Naive thymus-derived CD4-positive, alpha-beta T cell (primary cell): ENCODE measurements around the gene CFAP74. TPM values are rescaled to one million over a fixed set of nuclear protein-coding genes. Genes with fewer than 3 reads are reported as not detected.
"Not testable (repeated sequence)": the region's sequence is repeated elsewhere in the genome, so short reads cannot be mapped to it uniquely, and the experiment has no call there.

Source experiments
- ATAC-seq: fragments of 150-1000 bp; cut with Tn5 transposase; 2 replicates; pipeline ENCODE4 v1.10.0; 2021; ENCODE audit warnings: mild to moderate bottlenecking, moderate library complexity
- CTCF ChIA-PET: fragments of 350-600 bp; sonication (Branson Sonifier 250); formaldehyde crosslinking; loops from one replicate; lab custom pipeline; 2021; ENCODE audit warnings: antibody characterized with exemption; lab: Charles Lee
- POLR2A ChIA-PET: fragments of 350-600 bp; sonication (Branson Sonifier 250); formaldehyde crosslinking; loops from one replicate; lab custom pipeline; 2021; ENCODE audit warnings: antibody characterized with exemption, inconsistent platforms; lab: Charles Lee
- DNase-seq, 9 donors: peaks; one replicate each; pipeline versions ENCODE4 v3.0.0 to v3.0.0-alpha.2; 2020 to 2022; ENCODE audit warnings: mixed read lengths in 1 of 9
- H3K27ac ChIP-seq: one replicate; pipeline ENCODE4 v1.7.0; 2013; ENCODE audit warnings: mild to moderate bottlenecking, low read depth, low read length, moderate library complexity
- H3K27me3 ChIP-seq, 2 donors: one replicate each; pipeline ENCODE4 v1.7.0; 2013; ENCODE audit warnings: low read length in 2 of 2, mild to moderate bottlenecking in 2 of 2, moderate library complexity in 2 of 2; ENCODE audit not compliant: control insufficient read depth in 2 of 2, insufficient read depth in 2 of 2
- H3K36me3 ChIP-seq, 3 experiments: 1 replicate in 2 of 3; 2 replicates in 1 of 3; pipeline ENCODE4 v1.7.0; 2013; ENCODE audit warnings: low read length in 3 of 3, mild to moderate bottlenecking in 3 of 3, moderate library complexity in 1 of 3; ENCODE audit not compliant: insufficient read depth in 3 of 3, control insufficient read depth in 2 of 3
- H3K4me1 ChIP-seq, 2 donors: one replicate each; pipeline ENCODE4 v1.7.0; 2013; ENCODE audit warnings: low read length in 2 of 2, mild to moderate bottlenecking in 2 of 2, moderate library complexity in 1 of 2; ENCODE audit not compliant: control insufficient read depth in 2 of 2, insufficient read depth in 2 of 2
- H3K4me3 ChIP-seq: 2 replicates; pipeline ENCODE4 v1.7.0; 2013; ENCODE audit warnings: mild to moderate bottlenecking, low read length
- H3K9me3 ChIP-seq, 3 experiments: 1 replicate in 2 of 3; 2 replicates in 1 of 3; pipeline ENCODE4 v1.7.0; 2013; ENCODE audit warnings: low read length in 3 of 3; ENCODE audit not compliant: control insufficient read depth in 2 of 3
- H3K27ac Mint-ChIP-seq, 9 donors: one replicate each; pipeline ENCODE4 v1.8.0; 2020 to 2022; ENCODE audit warnings: mixed read lengths in 9 of 9, mild to moderate bottlenecking in 8 of 9, moderate library complexity in 5 of 9, inconsistent platforms in 2 of 9
- H3K27me3 Mint-ChIP-seq, 5 donors: one replicate each; pipeline ENCODE4 v1.8.0; 2021 to 2022; ENCODE audit warnings: mixed read lengths in 5 of 5, mild to moderate bottlenecking in 1 of 5
- H3K36me3 Mint-ChIP-seq, 5 donors: one replicate each; pipeline ENCODE4 v1.8.0; 2020 to 2022; ENCODE audit warnings: mixed read lengths in 5 of 5, mild to moderate bottlenecking in 3 of 5, inconsistent platforms in 1 of 5
- H3K4me1 Mint-ChIP-seq, 7 donors: one replicate each; pipeline ENCODE4 v1.8.0; 2020 to 2022; ENCODE audit warnings: mixed read lengths in 7 of 7, mild to moderate bottlenecking in 3 of 7, inconsistent platforms in 1 of 7
- H3K4me3 Mint-ChIP-seq, 10 donors: one replicate each; pipeline ENCODE4 v1.8.0; 2020 to 2022; ENCODE audit warnings: mild to moderate bottlenecking in 10 of 10, mixed read lengths in 10 of 10, moderate library complexity in 6 of 10, inconsistent platforms in 2 of 10
- H3K9me3 Mint-ChIP-seq, 11 donors: one replicate each; pipeline ENCODE4 v1.8.0; 2020 to 2022; ENCODE audit warnings: mixed read lengths in 11 of 11, mild to moderate bottlenecking in 4 of 11, inconsistent platforms in 1 of 11, moderate library complexity in 1 of 11
- intact Hi-C, 2 donors: fragments of 100-400 bp; cut with micrococcal nuclease; formaldehyde crosslinking; loops; one replicate each; pipeline ENCODE4 v1.15.1; 2023
- polyA plus RNA-seq, 2 donors: library from polyadenylated mRNA; unstranded; fragments of 300-500 nt; fragmentation: Illumina TruSeq; gene quantifications; one replicate each; pipeline ENCODE4 v1.2.3, GENCODE V29; 2021
- total RNA-seq, 6 experiments: library from RNA in 5 of 6; stranded (reverse) in 5 of 6; gene quantifications; 1 replicate in 5 of 6; 2 replicates in 1 of 6; pipeline ENCODE4 v1.2.3 and lab custom pipeline; 2021 to 2026

Gene CFAP74
- total and polyA plus RNA-seq, 7 experiments from 2014 or later = not detected

DNA sequence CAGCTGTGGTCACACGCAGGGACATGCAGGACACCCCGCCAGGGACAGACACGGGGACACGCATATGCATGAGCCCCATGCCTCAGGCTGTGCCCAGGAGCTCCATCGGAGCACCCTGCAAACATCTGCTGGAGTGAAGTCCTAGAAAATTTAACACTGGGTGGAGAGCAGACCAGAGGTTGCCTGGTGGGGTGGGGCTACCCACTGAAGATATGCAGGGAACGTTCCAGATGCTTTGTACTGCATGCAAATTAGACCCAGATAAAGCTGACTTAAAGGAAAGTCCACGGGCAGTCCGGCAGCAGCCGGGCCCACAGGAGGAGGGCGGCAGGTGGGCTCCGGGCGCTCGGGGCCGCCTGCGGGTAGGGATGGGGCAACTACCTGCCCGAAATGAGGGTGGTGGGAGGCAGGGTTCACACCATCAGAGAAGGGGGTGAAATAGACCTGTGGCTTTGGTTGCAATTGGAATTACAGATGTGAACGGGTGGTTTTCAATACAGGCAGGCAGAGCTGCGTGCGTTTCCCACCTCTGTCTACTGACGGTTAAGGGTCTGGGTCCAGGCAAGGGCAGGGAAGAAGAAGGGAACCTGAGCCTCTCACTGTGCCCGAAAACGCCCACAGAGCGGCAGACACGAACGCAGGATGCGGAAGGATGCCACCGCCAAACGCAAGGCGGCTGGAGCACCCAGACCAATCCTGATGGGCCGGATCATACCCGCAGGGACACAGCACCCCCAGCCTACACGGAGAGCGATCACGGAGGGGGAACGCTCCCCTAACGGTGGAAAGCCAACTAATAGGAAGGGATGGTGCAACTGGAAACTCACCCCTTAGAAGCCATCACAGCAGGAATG lies 21.0 kb downstream of the CFAP74 start:
- H3K36me3 ChIP-seq = no peaks in the 10 kb centered on the region
- no peak overlapping the region for H3K27ac Mint-ChIP-seq
- intact Hi-C loops = no loop called here
- H3K4me3 ChIP-seq = no peak overlapping the region
- H3K27ac ChIP-seq = no peak overlapping the region
- H3K9me3 Mint-ChIP-seq = peaks cover 0 to 12% (median 0%) of the 10 kb centered on the region in 11 donors
- H3K4me1 Mint-ChIP-seq = peaks cover 0 to 2% (median 0%) of the 10 kb centered on the region in 7 donors
- H3K36me3 Mint-ChIP-seq = peaks cover 0 to 7% (median 0%) of the 10 kb centered on the region in 5 donors
- no peaks in the 10 kb centered on the region for H3K27me3 ChIP-seq
- no peaks in the 10 kb centered on the region for H3K27me3 Mint-ChIP-seq
- no peak overlapping the region for H3K4me3 Mint-ChIP-seq
- CTCF ChIA-PET = no interaction called here
- POLR2A ChIA-PET = no interaction called here
- no peaks in the 10 kb centered on the region for H3K9me3 ChIP-seq
- H3K4me1 ChIP-seq = no peaks in the 10 kb centered on the region
- DNase-seq (no peak), ATAC-seq (no peak)

DNA sequence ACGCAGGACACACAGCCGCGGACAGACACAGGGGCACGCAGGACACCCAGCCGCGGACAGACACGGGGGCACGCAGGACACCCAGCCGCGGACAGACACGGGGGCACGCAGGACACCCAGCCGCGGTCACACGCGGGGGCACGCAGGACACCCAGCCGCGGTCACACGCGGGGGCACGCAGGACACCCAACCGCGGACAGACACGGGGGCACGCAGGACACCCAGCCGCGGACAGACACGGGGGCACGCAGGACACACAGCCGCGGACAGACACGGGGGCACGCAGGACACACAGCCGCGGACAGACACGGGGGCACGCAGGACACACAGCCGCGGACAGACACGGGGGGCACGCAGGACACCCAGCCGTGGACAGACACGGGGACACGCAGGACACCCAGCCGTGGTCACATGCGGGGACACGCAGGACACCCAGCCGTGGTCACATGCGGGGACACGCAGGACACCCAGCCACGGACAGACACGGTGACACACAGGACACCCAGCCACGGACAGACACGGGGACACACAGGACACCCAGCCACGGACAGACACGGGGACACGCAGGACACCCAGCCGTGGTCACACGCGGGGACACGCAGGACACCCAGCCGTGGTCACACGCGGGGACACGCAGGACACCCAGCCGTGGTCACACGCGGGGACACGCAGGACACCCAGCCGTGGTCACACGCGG lies 21.8 kb downstream of the CFAP74 start:
- H3K36me3 Mint-ChIP-seq, CTCF ChIA-PET, H3K27me3 ChIP-seq, H3K9me3 ChIP-seq, H3K4me1 Mint-ChIP-seq, H3K27ac ChIP-seq, POLR2A ChIA-PET, H3K4me3 Mint-ChIP-seq, intact Hi-C loops, DNase-seq, H3K4me3 ChIP-seq, H3K27ac Mint-ChIP-seq, H3K27me3 Mint-ChIP-seq, H3K4me1 ChIP-seq, ATAC-seq, H3K36me3 ChIP-seq: not testable (repeated sequence)
- peaks cover 0 to 12% (median 0%) of the 10 kb centered on the region in 11 donors for H3K9me3 Mint-ChIP-seq

DNA sequence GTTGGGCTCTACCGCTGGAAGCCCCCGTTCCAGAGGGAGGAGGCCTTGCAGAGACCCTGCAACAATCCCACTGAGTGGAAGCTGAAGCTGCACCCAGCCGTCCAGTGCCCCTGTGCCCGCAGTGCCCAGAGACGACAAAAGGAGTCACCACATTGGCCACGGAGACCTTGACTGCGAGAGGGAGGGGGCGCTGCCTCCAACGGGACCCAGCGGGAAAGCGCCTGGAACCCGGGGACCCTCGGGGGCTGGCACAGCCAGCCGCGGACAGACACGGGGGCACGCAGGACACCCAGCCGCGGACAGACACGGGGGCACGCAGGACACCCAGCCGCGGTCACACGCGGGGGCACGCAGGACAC lies 22.5 kb downstream of the CFAP74 start:
- POLR2A ChIA-PET = no interaction called here
- H3K4me1 Mint-ChIP-seq = peaks cover 0 to 2% (median 0%) of the 10 kb centered on the region in 7 donors

GRCh38 chr1:1980467-1981141 lies 23.0 kb downstream of the CFAP74 start:
- H3K4me1 Mint-ChIP-seq = peaks cover 0 to 2% (median 0%) of the 10 kb centered on the region in 7 donors
- no peak overlapping the region for H3K27ac ChIP-seq
- ATAC-seq (no peak), DNase-seq (no peak)
- ChIA-PET CTCF (no interaction called here), POLR2A (no interaction called here)
- peaks cover 0 to 12% (median 0%) of the 10 kb centered on the region in 11 donors for H3K9me3 Mint-ChIP-seq
- no peak overlapping the region for H3K4me3 ChIP-seq
- no peak overlapping the region for H3K27ac Mint-ChIP-seq
- H3K36me3 Mint-ChIP-seq = peaks cover 0 to 7% (median 0%) of the 10 kb centered on the region in 5 donors
- H3K9me3 ChIP-seq = no peaks in the 10 kb centered on the region
- intact Hi-C loops = no loop called here
- H3K4me3 Mint-ChIP-seq = no peak overlapping the region
- peaks cover 0 to 4% (median 0%) of the 10 kb centered on the region in 5 donors for H3K27me3 Mint-ChIP-seq
- no peaks in the 10 kb centered on the region for H3K4me1 ChIP-seq
- no peaks in the 10 kb centered on the region for H3K27me3 ChIP-seq
- H3K36me3 ChIP-seq = no peaks in the 10 kb centered on the region

More for the DNA sequence above, 22.5 kb downstream of the CFAP74 start:
- H3K4me3 ChIP-seq = no peak overlapping the region
- no peak overlapping the region for H3K27ac ChIP-seq
- H3K4me1 ChIP-seq = no peaks in the 10 kb centered on the region
- DNase-seq (no peak), ATAC-seq (no peak)
- no peak overlapping the region for H3K4me3 Mint-ChIP-seq
- CTCF ChIA-PET = no interaction called here
- H3K27me3 Mint-ChIP-seq = peaks cover 0 to 4% (median 0%) of the 10 kb centered on the region in 5 donors
- H3K9me3 ChIP-seq = no peaks in the 10 kb centered on the region
- no peaks in the 10 kb centered on the region for H3K36me3 ChIP-seq
- H3K27me3 ChIP-seq = no peaks in the 10 kb centered on the region
- peaks cover 0 to 7% (median 0%) of the 10 kb centered on the region in 5 donors for H3K36me3 Mint-ChIP-seq
- intact Hi-C loops = no loop called here
- peaks cover 0 to 12% (median 0%) of the 10 kb centered on the region in 11 donors for H3K9me3 Mint-ChIP-seq
- no peak overlapping the region for H3K27ac Mint-ChIP-seq

DNA sequence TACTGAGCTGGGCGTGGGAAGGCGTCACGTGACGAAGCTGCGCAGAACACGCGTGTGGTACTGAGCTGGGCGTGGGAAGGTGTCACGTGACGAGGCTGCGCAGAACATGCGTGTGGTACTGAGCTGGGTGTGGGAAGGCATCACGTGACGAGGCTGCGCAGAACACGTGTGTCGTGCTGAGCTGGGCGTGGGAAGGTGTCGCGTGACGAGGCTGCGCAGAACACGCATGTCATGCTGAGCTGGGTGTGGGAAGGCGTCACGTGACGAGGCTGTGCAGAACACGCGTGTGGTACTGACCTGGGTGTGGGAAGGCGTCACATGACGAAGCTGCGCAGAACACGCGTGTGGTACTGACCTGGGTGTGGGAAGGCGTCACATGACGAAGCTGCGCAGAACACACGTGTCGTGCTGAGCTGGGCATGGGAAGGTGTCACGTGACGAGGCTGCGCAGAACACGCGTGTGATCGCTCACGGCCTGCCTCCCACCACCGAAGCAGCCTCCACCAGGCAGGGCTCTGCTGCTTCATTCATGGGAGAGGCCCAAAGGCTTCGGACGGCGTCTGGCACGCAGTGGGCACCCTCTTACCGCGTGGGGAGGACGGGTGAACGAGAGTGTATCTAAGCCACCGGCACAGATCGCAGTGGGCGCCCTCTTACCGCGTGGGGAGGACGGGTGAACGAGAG lies 24.0 kb downstream of the CFAP74 start:
- POLR2A ChIA-PET = no interaction called here
- peaks cover 0 to 12% (median 0%) of the 10 kb centered on the region in 11 donors for H3K9me3 Mint-ChIP-seq
- H3K4me1 Mint-ChIP-seq = peaks cover 0 to 2% (median 0%) of the 10 kb centered on the region in 7 donors
- Histone ChIP-seq H3K9me3 (no peaks in the 10 kb centered on the region), H3K4me3 (no peak overlapping the region), H3K4me1 (no peaks in the 10 kb centered on the region), H3K27ac (no peak overlapping the region), H3K36me3 (no peaks in the 10 kb centered on the region), H3K27me3 (no peaks in the 10 kb centered on the region)
- CTCF ChIA-PET = no interaction called here
- no peak for ATAC-seq
- H3K27ac Mint-ChIP-seq = no peak overlapping the region
- intact Hi-C loops = no loop called here
- H3K36me3 Mint-ChIP-seq = peaks cover 0 to 7% (median 0%) of the 10 kb centered on the region in 5 donors
- peaks cover 0 to 14% (median 0%) of the 10 kb centered on the region in 5 donors for H3K27me3 Mint-ChIP-seq
- DNase-seq = no peak
- H3K4me3 Mint-ChIP-seq = no peak overlapping the region

GRCh38 chr1:1978690-1979481 lies 24.7 kb downstream of the CFAP74 start:
- ATAC-seq, H3K9me3 ChIP-seq, CTCF ChIA-PET, H3K27me3 ChIP-seq, H3K4me1 Mint-ChIP-seq, H3K36me3 ChIP-seq, POLR2A ChIA-PET, H3K4me1 ChIP-seq, H3K4me3 ChIP-seq, DNase-seq, H3K27ac ChIP-seq, H3K27ac Mint-ChIP-seq, H3K36me3 Mint-ChIP-seq, H3K4me3 Mint-ChIP-seq, intact Hi-C loops: not testable (repeated sequence)
- peaks cover 0 to 15% (median 0%) of the 10 kb centered on the region in 5 donors for H3K27me3 Mint-ChIP-seq
- H3K9me3 Mint-ChIP-seq = peaks cover 0 to 12% (median 0%) of the 10 kb centered on the region in 11 donors
